Astrocyte (in vitro differentiated cells and primary cell): ENCODE results near the gene SOHLH1.

Experiments
- CTCF ChIP-seq: IDR thresholded peaks from 2 replicates; pipeline ENCODE4 v1.5.1; 2011; ENCODE audit warnings: low read depth, mild to moderate bottlenecking, inconsistent platforms, low read length, moderate library complexity; ENCODE audit not compliant: insufficient read depth
- EZH2 ChIP-seq: IDR thresholded peaks from 2 replicates; pipeline ENCODE4 v1.6.1; 2012; ENCODE audit warnings: mild to moderate bottlenecking, low read length, inconsistent platforms; ENCODE audit not compliant: insufficient read depth

- TF ChIP-seq CTCF (no peak), EZH2 (no peak)
These were observed at the start of gene SOHLH1 for GRCh38 chr9:135699440-135699839.
